GM19468 (cell line): ENCODE results near the gene KIR3DL2.
"Not testable (repeated sequence)": the region's sequence is repeated elsewhere in the genome, so short reads cannot be mapped to it uniquely, and the experiment has no call there.

Experiments
- ATAC-seq: cut with Tn5 transposase; IDR thresholded peaks from one replicate; pipeline ENCODE4 v1.9.1; 2021; ENCODE audit warnings: mild to moderate bottlenecking, moderate library complexity, moderate number of reproducible peaks; ENCODE audit not compliant: unreplicated experiment; ENCODE audit errors: extremely low read depth

Gene KIR3DL2

GRCh38 chr19:54906819-54907218 is 56.6 kb downstream of the KIR3DL2 start:
- no peak for ATAC-seq

GRCh38 chr19:54907899-54908298 is 57.7 kb downstream of the KIR3DL2 start:
- ATAC-seq, result not testable (repeated sequence)
